Stimulated activated naive B cell treated with anti-CD40 and anti-IgM and Interleukin-4, amounts not matched to agents 10 μg/mL and 1 μg/mL and 100 μg/mL, for 72 hours (primary cell): ENCODE measurements around the gene USH2A.

Experiments
- ATAC-seq, 2 donors: fragments of 150-1000 bp; cut with Tn5 transposase; replicated peaks; 2 replicates each; pipeline ENCODE4 v1.10.0; 2021; ENCODE audit warnings: moderate library complexity in 1 of 2
- DNase-seq: peaks from one replicate; pipeline ENCODE4 v3.0.0; 2021
- H3K27ac Mint-ChIP-seq: one replicate; pipeline ENCODE4 v1.8.0; 2022; ENCODE audit warnings: mild to moderate bottlenecking, mixed read lengths
- H3K27me3 Mint-ChIP-seq, 2 donors: one replicate each; pipeline ENCODE4 v1.8.0; 2022; ENCODE audit warnings: mixed read lengths in 2 of 2
- H3K36me3 Mint-ChIP-seq, 2 donors: one replicate each; pipeline ENCODE4 v1.8.0; 2022; ENCODE audit warnings: mixed read lengths in 2 of 2, mild to moderate bottlenecking in 1 of 2
- H3K4me1 Mint-ChIP-seq, 2 donors: one replicate each; pipeline ENCODE4 v1.8.0; 2022; ENCODE audit warnings: mixed read lengths in 2 of 2, mild to moderate bottlenecking in 1 of 2
- H3K4me3 Mint-ChIP-seq, 2 donors: one replicate each; pipeline ENCODE4 v1.8.0; 2022; ENCODE audit warnings: mild to moderate bottlenecking in 2 of 2, mixed read lengths in 2 of 2, moderate library complexity in 1 of 2
- H3K9me3 Mint-ChIP-seq, 2 donors: one replicate each; pipeline ENCODE4 v1.8.0; 2022; ENCODE audit warnings: mixed read lengths in 2 of 2, mild to moderate bottlenecking in 1 of 2

USH2A gene

DNA sequence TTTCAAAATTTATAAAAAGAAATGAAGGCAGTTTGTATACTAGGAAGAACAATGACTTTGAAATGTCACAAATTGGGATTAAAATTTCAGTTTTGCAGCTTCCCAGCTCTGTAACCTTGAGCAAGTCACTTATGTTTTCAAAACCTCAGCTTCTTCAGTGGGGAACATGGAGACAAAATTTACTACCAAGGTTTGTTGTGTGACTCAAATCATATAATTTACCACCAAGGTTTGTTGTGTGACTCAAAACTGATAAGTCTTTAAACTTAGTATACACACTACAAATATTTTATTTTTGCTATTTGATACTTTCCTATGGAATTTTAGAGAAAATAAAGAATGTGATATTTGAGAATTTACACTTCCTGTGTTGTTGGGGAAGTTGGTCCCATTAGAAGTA lies 636.3 kb downstream of the USH2A start:
- Mint-ChIP-seq H3K4me3 (no peak overlapping the region), H3K27ac (no peak overlapping the region), H3K4me1 (no peaks in the 10 kb centered on the region), H3K27me3 (no peaks in the 10 kb centered on the region), H3K9me3 (no peaks in the 10 kb centered on the region), H3K36me3 (no peaks in the 10 kb centered on the region)
- no peak for DNase-seq
- ATAC-seq, result no peak

DNA sequence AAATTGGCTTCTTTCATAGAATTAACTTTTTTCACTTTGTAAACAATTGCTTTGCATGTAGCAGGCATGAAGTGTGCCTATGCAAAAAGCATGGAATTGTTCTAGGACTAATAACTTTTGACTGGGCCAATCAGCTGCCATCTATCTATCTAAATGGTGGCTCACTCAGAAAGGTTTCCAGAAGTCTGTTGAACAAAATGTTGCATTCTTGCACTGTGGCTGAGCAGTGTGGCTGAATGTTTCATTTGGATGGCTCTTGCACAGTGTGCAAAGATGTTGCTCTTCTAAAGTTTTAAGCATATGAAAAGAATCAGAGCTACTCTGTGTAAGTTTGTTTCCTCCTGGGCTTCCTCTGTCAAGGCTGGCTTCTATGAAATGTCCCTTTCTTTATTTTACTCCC lies 642.6 kb downstream of the USH2A start:
- Mint-ChIP-seq H3K27me3 (no peaks in the 10 kb centered on the region), H3K4me1 (no peaks in the 10 kb centered on the region)

DNA sequence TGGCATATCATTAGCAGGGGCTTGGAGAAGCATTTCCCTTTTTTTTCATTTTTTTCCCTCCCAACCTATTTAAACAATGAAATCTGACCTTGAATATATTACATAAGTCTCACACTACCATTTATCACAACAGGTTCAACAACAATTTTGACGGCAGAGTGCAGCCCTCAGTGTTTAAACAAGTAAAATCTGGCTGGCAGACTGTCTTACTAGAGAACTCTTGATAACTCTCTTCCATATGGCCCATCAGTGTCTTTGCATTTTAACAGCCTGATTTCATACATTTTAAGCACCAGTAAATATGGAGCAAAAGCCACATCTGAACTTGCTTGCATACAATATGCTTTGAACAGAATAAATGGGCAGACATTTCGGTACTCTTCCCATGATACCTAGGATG lies 643.1 kb downstream of the USH2A start:
- Mint-ChIP-seq H3K4me1 (no peaks in the 10 kb centered on the region), H3K36me3 (no peaks in the 10 kb centered on the region), H3K9me3 (no peaks in the 10 kb centered on the region), H3K27me3 (no peaks in the 10 kb centered on the region), H3K4me3 (no peak overlapping the region), H3K27ac (no peak overlapping the region)
- no peak for DNase-seq
- no peak for ATAC-seq

More for the DNA sequence above, 642.6 kb downstream of the USH2A start:
- Mint-ChIP-seq H3K27ac (no peak overlapping the region), H3K9me3 (no peaks in the 10 kb centered on the region), H3K36me3 (no peaks in the 10 kb centered on the region), H3K4me3 (no peak overlapping the region)
- DNase-seq (no peak), ATAC-seq (no peak)

DNA sequence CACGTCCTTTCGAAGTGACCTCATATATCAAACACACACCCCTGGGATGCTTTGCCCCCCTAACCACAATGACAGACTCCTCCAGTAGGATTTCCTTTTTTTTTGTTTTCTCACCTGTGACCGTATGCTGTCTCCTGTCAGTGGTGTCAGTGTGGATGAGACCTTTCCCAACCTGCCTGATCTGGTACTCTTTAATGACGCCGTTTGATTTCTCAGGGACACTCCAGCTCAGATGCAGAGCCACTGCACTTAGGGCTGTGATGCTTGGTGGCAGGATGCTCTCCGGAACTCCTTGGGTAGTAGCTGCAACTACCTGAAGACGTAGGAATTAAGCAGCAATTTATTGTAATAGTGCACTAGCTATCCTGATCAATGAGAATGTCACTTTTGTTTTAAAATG lies 643.5 kb downstream of the USH2A start:
- Mint-ChIP-seq H3K9me3 (no peaks in the 10 kb centered on the region), H3K27ac (no peak overlapping the region)
- ATAC-seq, result no peak

DNA sequence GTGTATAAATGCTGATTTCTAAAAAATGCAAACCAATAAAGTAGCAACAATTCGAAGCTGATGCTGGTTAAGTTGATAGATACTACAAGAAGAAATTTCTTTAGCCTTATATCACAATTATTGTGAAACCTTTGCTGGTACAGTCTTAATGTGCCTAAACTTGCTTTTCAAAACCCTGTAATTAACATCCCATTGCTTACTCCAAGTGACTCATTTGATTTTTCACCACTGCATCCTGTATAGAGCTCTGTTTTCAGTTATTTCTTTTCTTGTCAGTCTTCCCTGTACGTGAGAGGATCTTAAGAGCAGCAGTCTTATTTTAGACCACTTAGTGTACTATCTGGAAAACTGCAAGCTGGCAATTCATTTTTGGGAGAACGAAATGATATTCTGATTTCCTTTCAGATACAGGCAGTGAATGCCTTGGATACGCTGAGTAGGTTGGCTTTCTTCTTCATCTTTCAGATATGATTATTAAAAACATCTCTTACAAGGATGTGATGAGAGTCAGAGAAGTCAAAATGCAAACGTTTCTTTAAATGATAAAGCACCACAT lies 645.8 kb downstream of the USH2A start:
- H3K27ac Mint-ChIP-seq, result no peak overlapping the region
- no peaks in the 10 kb centered on the region for H3K27me3 Mint-ChIP-seq
- no peak overlapping the region for H3K4me3 Mint-ChIP-seq
- ATAC-seq, result no peak
- H3K36me3 Mint-ChIP-seq, result no peaks in the 10 kb centered on the region
- DNase-seq, result no peak
- H3K9me3 Mint-ChIP-seq, result peaks cover 0 to 3% of the 10 kb centered on the region in 2 donors
- no peaks in the 10 kb centered on the region for H3K4me1 Mint-ChIP-seq

More for the DNA sequence above, 643.5 kb downstream of the USH2A start:
- H3K36me3 Mint-ChIP-seq, result no peaks in the 10 kb centered on the region
- no peaks in the 10 kb centered on the region for H3K27me3 Mint-ChIP-seq
- H3K4me3 Mint-ChIP-seq, result no peak overlapping the region
- no peak for DNase-seq
- H3K4me1 Mint-ChIP-seq, result no peaks in the 10 kb centered on the region

DNA sequence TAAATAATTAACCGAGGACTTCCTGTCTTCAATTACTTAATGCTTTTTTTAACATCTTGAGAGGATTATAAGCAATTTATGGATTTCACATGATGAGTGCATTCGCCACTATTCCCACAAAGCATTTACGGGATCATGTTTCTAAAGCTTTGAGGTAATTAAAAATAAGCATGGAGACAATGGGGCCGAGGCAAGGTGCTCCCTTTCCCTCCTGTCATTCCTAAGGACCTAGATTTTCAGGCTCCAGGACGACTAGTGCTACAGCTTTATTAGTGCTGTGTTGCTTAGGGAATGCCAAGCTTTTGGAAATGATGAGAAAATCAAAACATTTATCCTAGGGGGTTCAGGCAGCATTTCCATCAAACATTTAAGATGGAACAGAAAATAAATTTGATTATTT lies 646.9 kb downstream of the USH2A start:
- no peaks in the 10 kb centered on the region for H3K27me3 Mint-ChIP-seq
- no peak overlapping the region for H3K27ac Mint-ChIP-seq
- no peaks in the 10 kb centered on the region for H3K36me3 Mint-ChIP-seq
- DNase-seq, result no peak
- no peaks in the 10 kb centered on the region for H3K4me1 Mint-ChIP-seq
- no peak overlapping the region for H3K4me3 Mint-ChIP-seq
- peaks cover 0 to 3% of the 10 kb centered on the region in 2 donors for H3K9me3 Mint-ChIP-seq
- no peak for ATAC-seq

DNA sequence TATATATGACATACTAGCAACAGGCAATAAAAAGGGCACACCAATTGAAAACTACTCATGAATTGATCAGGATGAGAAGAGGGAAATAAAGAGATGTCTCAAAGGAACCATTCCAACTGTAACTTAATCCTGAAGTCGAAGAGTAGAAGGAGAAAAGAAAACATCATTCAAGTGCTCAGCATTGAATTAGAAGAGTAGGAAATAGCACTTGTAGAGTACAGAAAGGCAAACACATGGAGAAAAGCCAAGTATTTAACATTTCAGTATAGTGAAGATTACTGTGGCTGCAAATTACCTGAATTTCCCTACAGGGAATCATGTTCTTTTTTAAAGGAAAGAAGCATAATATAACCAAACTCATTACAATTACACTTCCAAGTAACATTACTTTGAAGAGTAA lies 651.1 kb downstream of the USH2A start:
- no peaks in the 10 kb centered on the region for H3K36me3 Mint-ChIP-seq
- no peak for ATAC-seq
- H3K4me3 Mint-ChIP-seq, result no peak overlapping the region
- H3K9me3 Mint-ChIP-seq, result peaks cover 0 to 3% of the 10 kb centered on the region in 2 donors
- no peaks in the 10 kb centered on the region for H3K4me1 Mint-ChIP-seq
- H3K27me3 Mint-ChIP-seq, result no peaks in the 10 kb centered on the region
- no peak for DNase-seq
- H3K27ac Mint-ChIP-seq, result no peak overlapping the region

DNA sequence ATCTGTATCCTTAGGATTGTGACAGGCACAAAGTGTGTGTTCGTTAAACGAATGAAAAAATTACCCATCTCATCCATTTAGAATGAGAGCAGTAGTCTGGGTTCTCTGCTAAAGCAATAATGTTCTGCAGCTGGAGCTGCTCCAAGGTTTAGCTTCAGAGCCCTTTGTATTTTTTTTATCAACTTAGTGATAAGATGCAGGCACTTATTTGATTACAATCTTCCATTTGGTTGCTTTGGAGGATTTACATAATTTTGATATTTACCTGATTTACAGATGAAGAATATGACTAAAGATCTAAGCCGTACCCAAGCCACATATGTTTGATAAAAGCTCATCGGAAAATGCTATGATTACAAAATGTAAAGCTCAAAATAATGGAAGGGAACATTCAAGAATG lies 654.9 kb downstream of the USH2A start:
- no peaks in the 10 kb centered on the region for H3K36me3 Mint-ChIP-seq
- no peak for ATAC-seq
- H3K27ac Mint-ChIP-seq, result no peak overlapping the region

DNA sequence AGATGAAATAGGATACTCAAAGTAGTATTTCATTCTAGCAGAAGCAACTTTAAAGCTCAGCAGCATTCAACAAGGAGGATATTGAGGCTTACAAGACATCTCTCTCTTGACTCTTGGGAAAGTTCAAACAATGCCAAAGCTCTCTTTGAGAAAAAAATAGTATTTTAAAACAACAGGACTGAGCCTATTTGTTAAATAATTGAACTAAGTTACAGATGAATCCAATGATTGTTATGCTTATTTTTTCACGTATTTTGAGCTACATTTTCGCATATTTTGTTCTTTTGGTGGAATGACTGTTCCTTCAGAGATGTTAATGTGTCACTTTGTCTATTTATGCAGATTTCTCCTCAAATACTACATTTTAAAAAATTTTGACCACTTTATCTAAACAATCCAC lies 655.5 kb downstream of the USH2A start:
- H3K4me1 Mint-ChIP-seq, result no peaks in the 10 kb centered on the region

More for the DNA sequence above, 654.9 kb downstream of the USH2A start:
- H3K27me3 Mint-ChIP-seq, result no peaks in the 10 kb centered on the region
- no peak overlapping the region for H3K4me3 Mint-ChIP-seq
- H3K4me1 Mint-ChIP-seq, result no peaks in the 10 kb centered on the region
- DNase-seq, result no peak
- peaks cover 0 to under 1% of the 10 kb centered on the region in 2 donors for H3K9me3 Mint-ChIP-seq

DNA sequence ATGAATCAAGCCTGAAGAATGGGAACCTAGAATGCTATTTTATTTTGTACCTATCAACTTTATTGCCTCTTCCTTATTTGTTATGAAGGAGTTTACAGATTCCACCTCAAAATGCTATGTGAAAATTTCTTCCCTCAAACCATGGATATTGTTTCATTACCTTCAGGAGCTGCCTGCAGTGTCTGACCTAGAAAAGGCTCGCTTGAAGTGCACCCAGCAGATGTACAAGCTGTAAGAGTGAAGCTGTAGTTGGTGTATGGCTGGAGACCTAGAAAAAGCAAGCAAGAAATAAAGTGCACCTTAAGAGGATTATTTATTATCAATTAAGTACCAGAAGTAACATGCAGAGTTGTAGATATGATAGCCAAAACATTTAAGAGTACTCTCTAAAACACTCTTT lies 656.7 kb downstream of the USH2A start:
- Mint-ChIP-seq H3K4me1 (no peaks in the 10 kb centered on the region), H3K9me3 (peaks cover 0 to 3% of the 10 kb centered on the region in 2 donors), H3K36me3 (no peaks in the 10 kb centered on the region), H3K4me3 (no peak overlapping the region), H3K27me3 (no peaks in the 10 kb centered on the region), H3K27ac (no peak overlapping the region)
- ATAC-seq, result no peak
- no peak for DNase-seq

More for the DNA sequence above, 655.5 kb downstream of the USH2A start:
- Mint-ChIP-seq H3K27me3 (no peaks in the 10 kb centered on the region), H3K27ac (no peak overlapping the region), H3K4me3 (no peak overlapping the region), H3K36me3 (no peaks in the 10 kb centered on the region), H3K9me3 (peaks cover 0 to 3% of the 10 kb centered on the region in 2 donors)
- DNase-seq (no peak), ATAC-seq (no peak)

DNA sequence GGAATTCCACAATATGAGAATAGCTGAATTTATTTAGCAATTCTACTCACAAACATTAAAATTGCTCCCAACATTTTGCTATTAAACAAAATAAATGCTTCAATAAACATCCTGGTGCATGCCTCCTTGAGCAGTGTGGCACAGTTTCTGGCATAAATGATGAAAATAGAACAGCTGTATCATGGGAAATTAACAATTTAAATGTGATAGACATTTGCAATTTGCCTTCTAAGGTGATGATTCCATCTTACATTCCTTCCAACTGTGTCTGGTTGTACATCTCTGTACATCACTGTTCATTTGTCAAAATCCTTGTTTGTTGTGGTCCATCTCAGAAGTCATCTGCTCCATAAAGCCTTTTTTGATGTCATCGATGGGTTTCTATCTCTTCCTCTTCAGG lies 657.4 kb downstream of the USH2A start:
- H3K27ac Mint-ChIP-seq, result no peak overlapping the region
- ATAC-seq, result no peak
- no peaks in the 10 kb centered on the region for H3K36me3 Mint-ChIP-seq
- no peak for DNase-seq
- no peak overlapping the region for H3K4me3 Mint-ChIP-seq
- H3K9me3 Mint-ChIP-seq, result peaks cover 0 to 3% of the 10 kb centered on the region in 2 donors
- no peaks in the 10 kb centered on the region for H3K27me3 Mint-ChIP-seq
- no peaks in the 10 kb centered on the region for H3K4me1 Mint-ChIP-seq

DNA sequence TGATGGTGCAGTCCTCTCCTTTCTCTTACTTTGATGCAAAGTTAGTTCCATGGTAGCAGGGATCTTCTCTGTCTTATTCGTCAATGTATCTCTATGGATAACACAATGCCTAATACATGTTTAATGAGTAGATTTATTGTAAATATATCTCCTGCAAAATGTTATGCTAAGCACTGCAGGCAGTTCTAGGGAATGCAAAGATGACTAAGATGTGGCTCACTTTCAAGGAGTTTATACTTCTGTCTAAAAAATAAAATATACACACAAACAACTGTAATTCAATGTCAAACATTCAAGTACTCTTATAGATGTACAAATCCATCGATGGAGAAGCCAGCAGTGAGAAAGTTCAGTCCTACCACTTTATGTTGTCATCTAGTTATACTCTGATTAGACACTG lies 661.8 kb downstream of the USH2A start:
- Mint-ChIP-seq H3K4me3 (no peak overlapping the region), H3K9me3 (peaks cover 0 to 3% of the 10 kb centered on the region in 2 donors), H3K27ac (no peak overlapping the region), H3K4me1 (no peaks in the 10 kb centered on the region), H3K36me3 (no peaks in the 10 kb centered on the region), H3K27me3 (no peaks in the 10 kb centered on the region)
- ATAC-seq (no peak), DNase-seq (no peak)

DNA sequence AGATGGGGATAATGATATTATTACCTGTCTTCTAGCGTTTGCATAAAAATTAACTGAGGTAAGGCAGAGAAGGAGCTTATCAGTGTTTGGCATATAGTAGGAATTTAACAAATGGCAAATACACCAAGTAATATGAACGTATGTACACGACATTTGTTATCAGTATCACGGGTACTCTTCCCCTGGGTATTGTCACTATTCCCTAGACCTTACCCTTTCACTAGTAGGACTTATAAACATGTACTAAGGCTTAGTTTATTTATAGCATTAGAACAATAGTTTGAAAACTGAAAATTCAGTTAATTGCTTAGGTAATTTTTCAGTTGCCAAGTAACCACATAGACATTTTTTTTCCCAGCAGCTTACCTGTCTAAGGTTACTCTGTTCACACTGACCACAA lies 669.1 kb downstream of the USH2A start:
- no peaks in the 10 kb centered on the region for H3K27me3 Mint-ChIP-seq

DNA sequence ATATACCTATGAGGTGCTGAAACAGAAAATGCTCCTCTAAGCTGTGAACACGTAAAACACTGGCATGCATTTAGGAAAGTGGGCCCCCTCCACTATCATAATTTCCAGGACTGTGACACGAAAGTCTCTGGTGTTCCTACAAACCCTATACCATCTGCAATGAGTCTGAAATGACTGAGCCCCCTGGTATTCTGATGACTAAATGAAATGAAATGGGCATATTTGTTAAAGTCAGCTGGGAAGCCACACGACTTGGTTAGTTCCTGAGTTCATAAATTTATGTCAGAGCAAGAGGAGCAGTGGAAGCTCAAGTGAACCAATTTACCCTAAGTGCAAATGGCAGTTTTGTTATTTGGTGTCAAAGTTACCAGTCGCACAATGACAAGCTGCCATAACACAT lies 673.8 kb downstream of the USH2A start:
- no peak for ATAC-seq
- no peaks in the 10 kb centered on the region for H3K4me1 Mint-ChIP-seq
- no peak overlapping the region for H3K27ac Mint-ChIP-seq
- no peaks in the 10 kb centered on the region for H3K36me3 Mint-ChIP-seq
- DNase-seq, result no peak
- no peaks in the 10 kb centered on the region for H3K9me3 Mint-ChIP-seq
- no peak overlapping the region for H3K4me3 Mint-ChIP-seq
- H3K27me3 Mint-ChIP-seq, result no peaks in the 10 kb centered on the region

More for the DNA sequence above, 669.1 kb downstream of the USH2A start:
- no peaks in the 10 kb centered on the region for H3K36me3 Mint-ChIP-seq
- H3K27ac Mint-ChIP-seq, result no peak overlapping the region
- DNase-seq (no peak), ATAC-seq (no peak)
- no peaks in the 10 kb centered on the region for H3K9me3 Mint-ChIP-seq
- H3K4me3 Mint-ChIP-seq, result no peak overlapping the region
- H3K4me1 Mint-ChIP-seq, result no peaks in the 10 kb centered on the region

DNA sequence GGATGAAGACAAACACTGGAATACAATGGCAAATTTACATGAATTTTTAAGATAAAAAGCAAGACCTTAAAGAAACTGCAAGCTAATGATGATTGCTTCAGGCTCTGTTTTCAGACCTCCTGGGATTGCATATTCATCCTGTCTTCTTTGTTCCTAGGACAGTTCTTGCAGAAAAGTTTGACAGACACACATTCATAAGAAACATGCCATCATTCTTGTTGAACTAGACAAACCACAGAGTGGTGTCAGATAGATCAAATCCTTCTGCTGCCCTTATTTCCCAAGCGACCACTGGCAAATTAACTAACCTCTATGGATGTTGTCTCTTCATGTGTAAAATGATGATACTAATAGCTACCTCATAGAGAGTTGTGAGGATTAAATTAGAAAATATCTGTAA lies 674.8 kb downstream of the USH2A start:
- no peak overlapping the region for H3K4me3 Mint-ChIP-seq
- no peak for ATAC-seq
- no peaks in the 10 kb centered on the region for H3K9me3 Mint-ChIP-seq
- no peaks in the 10 kb centered on the region for H3K27me3 Mint-ChIP-seq
- H3K4me1 Mint-ChIP-seq, result no peaks in the 10 kb centered on the region
- H3K27ac Mint-ChIP-seq, result no peak overlapping the region
- no peak for DNase-seq
- H3K36me3 Mint-ChIP-seq, result no peaks in the 10 kb centered on the region

DNA sequence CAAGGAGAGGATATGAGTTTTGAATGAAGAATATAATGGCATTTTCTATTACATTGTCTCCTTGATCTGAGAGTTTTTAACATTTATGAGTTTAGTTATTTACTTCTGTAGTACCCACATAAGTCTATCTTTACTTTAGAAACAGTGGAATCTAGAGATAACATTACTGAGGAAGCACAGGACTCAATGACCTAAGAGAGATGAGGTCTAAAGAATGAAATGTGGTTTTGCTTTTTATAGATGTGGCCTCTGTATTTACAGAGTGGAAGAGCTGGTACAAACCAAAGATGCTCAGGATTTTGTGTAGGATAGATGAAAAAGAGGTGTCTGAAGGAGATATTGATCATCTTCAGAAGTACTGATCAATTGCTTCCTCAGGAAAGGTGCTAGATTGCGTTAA lies 678.8 kb downstream of the USH2A start:
- no peak for DNase-seq
- Mint-ChIP-seq H3K36me3 (no peaks in the 10 kb centered on the region), H3K27me3 (no peaks in the 10 kb centered on the region), H3K9me3 (no peaks in the 10 kb centered on the region), H3K27ac (no peak overlapping the region), H3K4me1 (no peaks in the 10 kb centered on the region), H3K4me3 (no peak overlapping the region)
- no peak for ATAC-seq
